ENCODE measurements around the gene SH3RF1. TPM values are rescaled to one million over a fixed set of nuclear protein-coding genes. Genes with fewer than 3 reads are reported as not detected.
"Not testable (repeated sequence)": the region's sequence is repeated elsewhere in the genome, so short reads cannot be mapped to it uniquely, and the experiment has no call there.

SH3RF1 gene
- total and polyA plus RNA-seq, 2 of the 13 experiments (the other 11 are each of a cell fraction or from before 2014, with no cell fraction given), result 3.1 to 3.2 TPM

DNA sequence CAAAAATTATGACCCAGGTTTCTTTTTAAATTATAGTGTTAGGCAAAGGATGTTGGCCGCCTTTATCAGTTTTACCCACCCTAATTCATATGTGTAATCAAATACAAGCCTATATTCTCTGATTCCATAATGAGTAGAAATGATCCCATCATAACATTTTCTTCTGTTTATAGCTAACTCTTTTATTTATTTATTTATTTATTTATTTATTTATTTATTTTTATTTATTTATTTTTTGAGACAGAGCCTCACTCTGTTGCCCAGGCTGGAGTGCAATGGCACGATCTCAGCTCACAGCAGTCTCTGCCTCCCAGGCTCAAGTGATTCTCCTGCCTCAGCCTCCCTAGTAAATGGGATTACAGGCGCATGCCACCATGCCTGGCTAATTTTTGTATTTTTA lies 7.1 kb upstream of the SH3RF1 start:
- 63% methylated on average over 3 of the region's 3 CpGs for WGBS (ENCODE audit: low lambda C conversion rate)
- H3K27ac ChIP-seq (ENCODE audit: extremely low read length, insufficient read depth, low read length); H4K20me1 ChIP-seq (ENCODE audit: insufficient read depth, low read length); H3K36me3 ChIP-seq (replicated peaks in 1 of 2; ENCODE audit: control insufficient read depth in 1 of 2, insufficient read depth in 2 of 2, low read length in 2 of 2); H3K9me3 ChIP-seq (ENCODE audit: low read length); H3K79me2 ChIP-seq (ENCODE audit: insufficient read depth, low read length); BruUV-seq (replicated peaks); POLR2A ChIA-PET; DNase-seq (ENCODE audit: low spot score); H3K4me3 ChIP-seq (replicated peaks in 1 of 3; ENCODE audit: insufficient read depth in 1 of 3, low read depth in 2 of 3, low read length in 3 of 3); CTCF ChIA-PET (ENCODE audit: low intra/inter-chr PET ratio, low total read pairs); in situ Hi-C loops (cut with HindIII; ENCODE audit: extremely low pct_ligation_motif_present, low pct_unique_long_range_greater_than_20kb); H3K4me1 ChIP-seq (ENCODE audit: insufficient read depth, low read length); H3K9ac ChIP-seq (ENCODE audit: insufficient read depth, low read depth, low read length); ATAC-seq; H3K4me2 ChIP-seq (ENCODE audit: low read depth, low read length); H3K27me3 ChIP-seq (ENCODE audit: control insufficient read depth in 1 of 2, insufficient read depth in 2 of 2, low read length in 2 of 2); intact Hi-C loops (cut with micrococcal nuclease; ENCODE audit: unreplicated experiment); H2AFZ ChIP-seq (ENCODE audit: low read length); FAIRE-seq: not testable (repeated sequence)

- WGBS (ENCODE audit: low lambda C conversion rate), result 0% methylated on average over 2 of the region's 2 CpGs
- TF ChIP-seq CREB1 (IDR thresholded peaks at IDR 0.05) (peak; percentile 92), CREB1 (CRISPR knock-in tag; IDR thresholded peaks at IDR 0.05) (no peak), NFRKB (IDR thresholded peaks at IDR 0.05) (no peak), ZNF224 (CRISPR knock-in tag; IDR thresholded peaks at IDR 0.05) (no peak), ATF7 (IDR thresholded peaks at IDR 0.05) (peak; percentile 96), ATF7 (CRISPR knock-in tag; IDR thresholded peaks at IDR 0.05) (no peak)
- FAIRE-seq, result no peak
- H3K4me3 ChIP-seq (replicated peaks in 1 of 3; ENCODE audit: insufficient read depth in 1 of 3, low read depth in 2 of 3, low read length in 3 of 3), result no peak overlapping the region
- H4K20me1 ChIP-seq (ENCODE audit: insufficient read depth, low read length), result no peaks in the 10 kb centered on the region
- H3K27me3 ChIP-seq (ENCODE audit: control insufficient read depth in 1 of 2, insufficient read depth in 2 of 2, low read length in 2 of 2), result peaks cover 0 to 4% of the 10 kb centered on the region in 2 experiments; a peak in 1 of 5 replicates
- intact Hi-C loops (cut with micrococcal nuclease; ENCODE audit: unreplicated experiment) (no loop called here), in situ Hi-C loops (cut with HindIII; ENCODE audit: extremely low pct_ligation_motif_present, low pct_unique_long_range_greater_than_20kb) (no loop called here)
- no peaks in the 10 kb centered on the region for H3K9me3 ChIP-seq (ENCODE audit: low read length)
- peaks cover 14% of the 10 kb centered on the region for H3K4me1 ChIP-seq (ENCODE audit: insufficient read depth, low read length)
- DNase-seq (ENCODE audit: low spot score), result no peak
- no peak overlapping the region for H3K4me2 ChIP-seq (ENCODE audit: low read depth, low read length)
- CTCF ChIA-PET (ENCODE audit: low intra/inter-chr PET ratio, low total read pairs), result no interaction called here
- no peak overlapping the region for H3K27ac ChIP-seq (ENCODE audit: extremely low read length, insufficient read depth, low read length)
- H2AFZ ChIP-seq (ENCODE audit: low read length), result no peak overlapping the region
- no peak overlapping the region for H3K9ac ChIP-seq (ENCODE audit: insufficient read depth, low read depth, low read length)
- no peaks in the 10 kb centered on the region for H3K36me3 ChIP-seq (replicated peaks in 1 of 2; ENCODE audit: control insufficient read depth in 1 of 2, insufficient read depth in 2 of 2, low read length in 2 of 2)
- POLR2A ChIA-PET, result interaction anchor here (0.6 kb wide), 1 partner anchor 22 kb away, joined by 4 read pairs; no protein-coding TSS in a partner anchor
- ATAC-seq, result no peak
- BruUV-seq (replicated peaks), result no TSS peak
- no peaks in the 10 kb centered on the region for H3K79me2 ChIP-seq (ENCODE audit: insufficient read depth, low read length)
Measured at GRCh38 chr4:169275180-169275579, 4.4 kb upstream of the SH3RF1 start.

All from HepG2 (cell line).